Testis (tissue), 2 donors: ENCODE measurements around the gene RNF151.

Source experiments
- POLR2A ChIP-seq: fragments of 450-650 bp; IDR thresholded peaks from one replicate; pipeline ENCODE4 v1.6.1; 2017; ENCODE audit warnings: antibody characterized with exemption, mild to moderate bottlenecking, moderate library complexity
- TF ChIP-seq, protein P1 (sequence below), 3 experiments: fragments of 450-650 bp in 2 of 3; fragments of 200-600 bp in 1 of 3; sonication (generic) in 1 of 3; IDR thresholded peaks; one replicate each; pipeline ENCODE4 v1.5.1; 2016 to 2019; ENCODE audit warnings: antibody characterized with exemption in 3 of 3, mild to moderate bottlenecking in 2 of 3, moderate library complexity in 1 of 3

DNA sequence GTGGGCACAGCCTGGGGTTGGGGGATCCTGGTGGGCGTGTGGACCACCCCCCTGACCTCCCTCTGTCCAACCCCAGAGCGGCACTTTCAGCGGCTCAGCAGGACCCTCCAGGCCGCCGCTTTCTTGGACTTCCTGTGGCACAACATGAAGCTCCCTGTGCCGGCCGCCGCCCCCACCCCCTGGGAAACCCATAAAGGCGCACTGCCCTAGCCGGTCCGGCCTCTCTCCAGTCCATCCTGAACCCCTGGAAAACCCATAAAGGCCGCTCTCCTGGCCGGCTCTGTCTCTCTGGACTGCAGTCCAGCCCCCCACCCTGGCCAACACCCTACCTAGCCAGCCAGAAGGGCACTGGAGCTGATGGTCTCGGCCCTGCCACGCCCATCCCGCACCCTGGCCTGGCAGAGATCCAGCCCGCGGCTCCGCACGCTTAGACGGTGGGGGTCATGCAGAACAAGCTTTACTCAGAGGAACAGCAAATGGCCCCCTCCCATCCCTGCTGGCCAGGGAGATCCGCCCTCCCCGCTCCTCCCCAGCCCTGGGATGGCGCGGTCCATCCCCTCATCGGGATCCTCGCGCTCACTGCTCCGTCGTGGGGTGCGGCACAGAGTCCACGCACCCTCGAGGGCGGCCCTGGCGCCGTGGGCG, 11.9 kb downstream of the RNF151 start:
- TF ChIP-seq, protein P1, sequence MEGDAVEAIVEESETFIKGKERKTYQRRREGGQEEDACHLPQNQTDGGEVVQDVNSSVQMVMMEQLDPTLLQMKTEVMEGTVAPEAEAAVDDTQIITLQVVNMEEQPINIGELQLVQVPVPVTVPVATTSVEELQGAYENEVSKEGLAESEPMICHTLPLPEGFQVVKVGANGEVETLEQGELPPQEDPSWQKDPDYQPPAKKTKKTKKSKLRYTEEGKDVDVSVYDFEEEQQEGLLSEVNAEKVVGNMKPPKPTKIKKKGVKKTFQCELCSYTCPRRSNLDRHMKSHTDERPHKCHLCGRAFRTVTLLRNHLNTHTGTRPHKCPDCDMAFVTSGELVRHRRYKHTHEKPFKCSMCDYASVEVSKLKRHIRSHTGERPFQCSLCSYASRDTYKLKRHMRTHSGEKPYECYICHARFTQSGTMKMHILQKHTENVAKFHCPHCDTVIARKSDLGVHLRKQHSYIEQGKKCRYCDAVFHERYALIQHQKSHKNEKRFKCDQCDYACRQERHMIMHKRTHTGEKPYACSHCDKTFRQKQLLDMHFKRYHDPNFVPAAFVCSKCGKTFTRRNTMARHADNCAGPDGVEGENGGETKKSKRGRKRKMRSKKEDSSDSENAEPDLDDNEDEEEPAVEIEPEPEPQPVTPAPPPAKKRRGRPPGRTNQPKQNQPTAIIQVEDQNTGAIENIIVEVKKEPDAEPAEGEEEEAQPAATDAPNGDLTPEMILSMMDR (IDR thresholded peaks at IDR 0.05), result no peak
- TF ChIP-seq POLR2A, result no peak
